Hypothalamus (tissue), 51 donors: ENCODE results near the gene TRIM56.
"Not testable (repeated sequence)": the region's sequence is repeated elsewhere in the genome, so short reads cannot be mapped to it uniquely, and the experiment has no call there.

Experiments used
- DNase-seq, 51 donors: peaks; one replicate each; lab custom pipeline; 2025; lab: John Stamatoyannopoulos, UW

Gene TRIM56

DNA sequence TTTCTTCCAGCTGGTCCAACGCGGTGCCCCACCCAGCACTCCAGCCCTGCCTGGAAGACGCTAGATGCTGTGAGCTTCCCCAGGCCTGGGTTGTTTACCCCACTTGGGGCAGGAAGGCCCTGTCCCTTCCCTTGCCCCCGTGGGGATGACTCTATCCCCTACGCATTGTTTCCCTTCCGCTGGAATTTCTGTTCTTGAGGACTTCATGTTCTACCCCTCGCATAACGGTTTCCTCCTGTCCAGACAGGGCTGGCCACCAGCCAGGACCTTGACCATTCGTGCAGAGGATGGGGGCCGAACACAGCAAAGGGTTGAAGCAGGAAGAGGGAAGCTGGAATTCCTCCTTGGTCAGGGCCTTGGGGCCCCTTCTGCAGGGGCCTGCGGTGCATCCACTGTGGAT lies 27.0 kb downstream of the TRIM56 start:
- DNase-seq: peak in 7 of 51 donors; percentile 5 to 11 (median 9)

DNA sequence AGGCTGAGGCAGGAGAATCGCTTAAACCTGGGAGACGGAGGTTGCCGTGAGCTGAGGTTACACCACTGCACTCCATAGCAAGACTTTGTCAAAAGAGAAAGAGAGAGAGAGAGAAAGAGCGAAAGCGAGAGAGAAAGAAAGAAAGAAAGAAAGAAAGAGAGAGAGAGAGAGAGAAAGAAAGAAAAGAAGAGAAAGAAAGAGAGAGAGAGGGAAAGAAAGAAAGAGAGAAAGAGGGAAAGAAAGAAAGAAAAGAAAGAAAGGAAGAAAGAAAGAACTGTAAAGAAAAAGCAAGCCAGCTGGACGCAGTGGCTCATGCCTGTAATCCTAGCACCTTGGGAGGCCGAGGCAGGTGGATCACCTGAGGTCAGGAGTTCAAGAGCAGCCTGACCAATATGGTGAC lies 27.9 kb downstream of the TRIM56 start:
- not testable (repeated sequence) for DNase-seq

DNA sequence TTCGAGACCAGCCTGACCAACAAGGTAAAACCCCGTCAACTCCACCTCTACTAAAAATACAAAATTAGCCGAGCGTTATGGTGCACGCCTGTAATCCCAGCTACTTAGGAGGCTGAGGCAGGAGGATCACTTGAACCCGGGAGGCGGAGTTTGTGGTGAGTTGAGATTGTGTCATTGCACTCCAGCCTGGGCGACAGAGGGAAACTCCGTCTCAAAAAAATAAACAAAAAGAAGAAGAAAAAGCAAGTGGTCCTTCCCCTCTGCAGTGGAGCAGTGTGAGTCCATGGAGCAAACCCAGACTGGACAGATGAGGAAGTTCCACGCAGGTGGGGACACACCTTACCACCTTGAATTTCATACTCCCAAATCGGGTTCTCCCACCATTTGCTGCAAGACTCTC lies 28.6 kb downstream of the TRIM56 start:
- no peak for DNase-seq

DNA sequence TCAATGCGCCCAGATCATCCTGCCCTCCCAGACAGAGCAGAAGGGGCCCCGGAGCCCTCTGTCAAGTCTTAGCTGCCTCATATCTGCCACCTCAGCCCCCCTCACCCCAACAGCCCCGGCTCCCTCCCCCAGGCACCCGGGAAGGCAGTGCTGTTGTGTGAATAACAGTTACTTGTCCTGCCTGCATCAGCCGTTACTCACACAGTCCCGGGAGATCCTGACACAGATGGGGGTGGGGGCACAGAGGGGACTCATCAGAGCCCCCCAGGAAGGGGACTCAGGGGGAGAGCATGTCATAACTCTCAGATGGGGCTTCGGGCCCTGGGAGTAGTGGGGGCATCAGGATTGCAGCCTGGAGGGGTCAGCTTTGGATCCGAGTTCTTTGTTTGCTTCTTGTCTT lies 29.2 kb downstream of the TRIM56 start:
- no peak for DNase-seq

DNA sequence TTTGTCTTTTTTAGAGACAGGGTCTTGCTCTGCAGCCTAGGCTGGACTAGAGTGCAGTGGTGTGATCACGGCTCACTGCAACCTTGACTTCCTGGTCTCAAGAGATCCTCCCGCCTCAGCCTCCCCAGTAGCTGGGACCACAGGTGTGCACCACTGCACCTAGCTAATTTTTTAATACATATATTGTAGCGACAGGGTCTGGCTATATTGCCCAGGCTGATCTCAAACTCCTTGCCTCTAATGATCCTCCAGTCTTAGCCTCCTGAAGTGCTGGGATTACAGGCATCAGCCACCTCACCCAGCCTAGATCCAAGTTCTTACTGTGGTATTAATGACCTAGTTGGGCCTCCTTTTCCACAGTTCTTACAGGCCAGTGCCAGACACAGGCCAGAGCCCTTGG lies 29.9 kb downstream of the TRIM56 start:
- DNase-seq: no peak

DNA sequence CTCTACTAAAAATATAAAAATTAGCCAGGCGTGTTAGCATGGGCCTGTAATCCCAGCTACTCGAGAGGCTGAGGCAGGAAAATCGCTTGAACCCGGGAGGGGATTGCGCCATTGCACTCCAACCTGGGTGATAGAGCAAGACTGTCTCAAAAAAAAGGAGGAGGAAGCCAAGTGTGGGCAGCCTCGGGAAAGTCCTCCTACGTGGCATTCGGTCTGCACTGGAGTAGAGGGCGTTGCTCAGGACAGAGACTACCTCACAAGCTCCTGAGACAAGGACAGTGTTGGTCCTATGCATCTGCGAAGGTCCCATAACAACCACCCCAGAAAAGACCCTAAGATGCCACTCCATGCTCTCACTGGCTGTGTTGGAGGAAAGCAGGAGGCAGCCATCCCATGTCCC lies 31.6 kb downstream of the TRIM56 start:
- no peak for DNase-seq

DNA sequence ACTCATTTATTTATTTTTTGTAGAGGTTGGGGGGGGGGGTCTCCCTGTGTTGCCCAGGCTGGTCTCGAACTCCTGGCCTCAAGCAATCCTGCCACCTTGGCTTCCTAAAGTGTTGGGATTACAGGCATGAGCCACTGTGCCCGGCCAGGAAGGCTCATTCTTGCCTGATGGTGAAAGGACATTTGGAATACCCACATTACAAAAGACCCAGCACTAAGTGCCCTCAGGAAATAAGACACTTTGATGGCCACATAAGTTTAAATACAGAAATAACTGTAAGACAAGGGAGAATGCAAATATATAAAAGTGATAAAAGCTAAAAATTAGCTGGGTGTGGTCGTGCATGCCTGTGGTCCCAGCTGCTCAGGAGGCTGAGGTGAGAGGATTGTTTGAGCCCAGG lies 33.6 kb downstream of the TRIM56 start:
- no peak for DNase-seq

DNA sequence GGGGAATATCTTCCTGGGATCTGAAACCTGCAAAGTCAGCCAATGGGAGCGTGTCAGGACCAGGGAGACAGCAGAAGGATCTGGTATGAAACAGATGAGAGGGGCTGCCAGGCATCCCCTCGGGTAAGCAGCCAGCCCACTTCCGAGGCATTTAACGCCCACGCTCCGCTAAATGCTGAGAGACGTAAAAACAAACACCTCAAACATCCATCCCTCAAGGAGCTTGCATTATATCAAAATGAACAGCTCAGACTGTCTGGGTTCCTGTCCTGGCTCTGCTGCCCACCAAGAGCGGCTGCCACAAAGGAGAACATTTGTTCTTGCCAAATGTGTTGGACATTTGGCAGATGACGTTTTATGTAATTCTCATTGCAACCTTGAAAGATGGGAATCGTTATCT lies 34.6 kb downstream of the TRIM56 start:
- DNase-seq: peak in 1 of 51 donors; percentile 11

DNA sequence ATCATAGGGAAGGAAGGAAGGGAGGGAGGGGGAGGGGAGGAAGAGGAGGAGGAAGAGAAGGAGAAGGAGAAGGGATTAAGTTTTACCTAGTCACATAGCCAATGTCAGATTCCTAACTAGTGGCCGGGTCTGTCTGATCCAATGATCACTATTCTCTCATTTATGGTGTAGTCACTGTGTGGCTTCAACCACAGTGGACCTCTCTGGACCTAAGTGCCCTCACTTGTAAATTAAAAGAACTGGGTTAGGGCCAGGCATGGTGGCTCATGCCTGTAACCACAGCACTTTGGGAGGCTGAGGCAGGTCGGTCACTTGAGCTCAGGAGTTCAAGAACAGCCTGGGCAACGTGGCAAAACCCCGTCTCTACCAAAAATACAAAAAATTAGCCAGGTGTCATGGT lies 35.0 kb downstream of the TRIM56 start:
- DNase-seq: no peak

DNA sequence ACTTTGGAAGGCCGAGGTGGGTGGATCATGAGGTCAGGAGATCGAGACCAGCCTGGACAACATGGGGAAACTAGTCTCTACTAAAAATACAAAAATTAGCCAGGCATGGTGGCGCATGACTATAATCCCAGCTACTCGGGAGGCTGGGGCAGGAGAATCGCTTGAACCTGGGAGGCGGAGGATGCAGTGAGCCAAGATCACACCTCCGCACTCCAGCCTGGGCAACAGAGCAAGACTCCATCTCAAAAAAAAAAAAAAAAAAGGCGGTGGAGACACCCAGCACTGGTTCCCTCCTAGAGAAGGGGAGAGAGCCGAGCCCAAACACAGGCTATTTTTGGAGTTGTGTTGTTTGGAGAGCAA lies 36.3 kb downstream of the TRIM56 start:
- DNase-seq: not testable (repeated sequence)

DNA sequence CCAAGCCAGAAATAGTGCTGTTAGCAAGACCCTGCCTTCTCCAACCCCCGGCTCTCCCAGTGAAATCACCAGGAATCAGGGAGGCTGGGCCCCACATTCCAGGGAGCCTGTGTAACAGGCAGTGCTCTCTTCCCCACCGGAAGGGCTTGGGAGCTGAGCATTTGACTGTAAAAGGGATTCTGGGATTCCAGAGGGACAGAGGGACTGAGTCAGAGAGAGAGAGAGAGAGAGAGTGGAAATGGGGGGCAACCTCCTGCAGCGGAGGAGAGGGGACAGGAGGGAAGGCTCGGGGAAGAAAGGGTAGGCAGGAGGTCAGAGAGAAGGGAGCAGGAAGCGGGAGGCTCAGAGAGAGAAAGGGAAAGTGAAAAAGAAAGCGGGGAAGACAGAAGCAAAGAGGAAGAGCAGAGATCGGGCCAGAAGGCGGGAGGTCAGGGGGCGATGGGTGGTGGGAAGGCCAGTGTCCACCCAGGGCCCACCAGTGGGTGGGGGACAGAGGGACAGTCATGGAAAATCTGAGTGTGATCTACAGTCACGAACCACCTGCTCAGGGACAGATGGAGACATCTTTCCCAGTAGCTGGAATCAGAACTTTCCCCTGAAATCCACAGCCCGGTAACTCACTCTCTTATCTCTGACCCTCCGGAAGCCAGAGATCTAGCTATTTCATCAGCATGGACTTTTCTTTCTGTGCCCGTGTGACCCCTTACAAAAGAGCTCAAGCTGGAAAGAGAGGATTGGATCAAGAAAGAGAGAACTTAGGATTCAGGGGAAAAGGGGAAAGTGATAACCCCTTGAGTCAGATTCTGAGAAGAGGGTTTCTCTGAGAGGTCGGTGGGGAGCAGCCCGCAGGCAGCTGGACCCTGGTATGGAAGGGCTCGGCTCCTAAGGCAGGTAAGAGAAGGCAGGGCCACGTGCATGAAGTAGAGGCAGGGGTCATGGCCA lies 37.0 kb downstream of the TRIM56 start:
- peak in 2 of 51 donors; percentile 11 to 28 for DNase-seq

DNA sequence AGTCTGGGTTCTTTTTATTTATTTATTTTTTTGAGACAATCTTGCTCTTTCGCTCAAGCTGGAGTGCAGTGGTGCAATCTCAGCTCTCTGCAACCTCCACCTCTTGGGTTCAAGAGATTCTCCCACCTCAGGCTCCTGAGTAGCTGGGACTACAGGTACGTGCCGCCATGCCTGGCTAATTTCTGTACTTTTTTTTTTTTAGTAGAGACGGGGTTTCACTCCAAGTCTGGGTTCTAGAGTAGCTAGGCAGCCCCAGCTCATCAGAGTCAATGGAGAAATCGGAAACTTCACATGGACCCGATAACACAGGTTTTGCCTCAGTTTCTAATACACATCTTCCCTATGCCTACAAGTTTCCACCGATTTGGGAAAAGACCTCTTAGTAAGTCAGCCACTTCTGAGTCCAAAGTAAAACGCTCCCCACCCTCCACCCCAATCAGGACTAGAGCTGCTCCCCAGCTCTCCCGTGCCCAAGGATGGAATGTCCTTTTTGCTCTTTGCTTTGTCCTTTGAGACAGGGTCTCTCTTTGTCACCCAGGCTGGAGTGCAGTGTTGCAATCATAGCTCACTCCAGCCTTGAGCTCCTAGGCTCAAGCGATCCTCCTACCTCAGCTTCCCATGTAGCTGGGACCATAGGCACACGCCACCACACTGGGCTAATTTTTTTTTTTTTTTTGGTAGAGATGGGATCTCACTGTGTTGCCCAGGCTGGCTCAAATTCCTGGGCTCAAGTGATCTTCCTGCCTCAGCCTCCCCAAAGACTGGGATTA lies 37.8 kb downstream of the TRIM56 start:
- DNase-seq: no peak

DNA sequence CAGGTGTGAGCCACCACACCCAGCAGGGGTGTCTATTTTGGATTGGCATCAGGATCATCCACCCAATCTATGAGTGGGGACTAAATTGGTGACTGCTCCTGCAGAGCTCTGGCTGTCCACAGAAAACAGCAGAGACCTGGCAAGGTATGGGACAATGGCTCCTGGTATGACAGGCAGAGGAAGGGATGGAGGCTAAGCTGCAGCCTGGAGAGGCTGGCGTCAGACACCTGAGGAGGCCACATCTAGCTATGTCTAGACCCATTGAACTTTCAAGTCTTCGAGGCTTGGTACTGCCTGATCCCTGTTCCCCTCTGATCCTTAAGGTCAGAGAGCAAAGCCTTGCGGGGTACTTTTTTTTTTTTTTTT lies 38.4 kb downstream of the TRIM56 start:
- DNase-seq: no peak

DNA sequence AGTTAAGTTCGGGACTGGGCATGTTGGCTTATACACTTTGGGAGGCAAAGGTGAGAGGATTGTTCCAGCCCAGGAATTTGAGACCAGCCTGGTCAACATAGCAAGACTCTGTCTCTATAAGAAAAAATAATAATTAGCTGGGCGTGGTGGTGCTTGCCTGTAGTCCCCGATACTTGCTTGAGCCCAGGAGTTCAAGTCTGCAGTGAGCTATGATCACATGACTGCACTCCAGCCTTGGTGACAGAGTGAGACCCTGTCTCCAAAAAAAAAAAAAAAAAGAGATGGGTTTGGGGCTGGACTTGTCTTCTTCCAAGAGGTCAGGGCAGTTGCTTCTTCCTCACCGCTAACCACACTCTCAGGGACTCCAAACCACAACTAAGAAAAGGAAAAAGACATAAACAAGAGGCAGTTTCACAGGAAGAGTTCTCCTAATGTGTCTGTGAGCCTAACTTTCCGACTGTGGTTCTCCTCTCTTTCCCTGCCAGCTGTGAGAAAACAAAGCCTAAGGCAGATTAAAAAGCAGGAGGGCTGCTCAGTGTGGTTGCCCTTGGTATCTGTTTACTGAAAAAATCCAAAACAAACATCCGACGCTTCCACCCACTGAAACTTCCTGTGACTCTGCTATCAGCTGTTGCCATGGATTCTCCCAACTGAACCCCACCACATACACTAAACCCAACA lies 39.2 kb downstream of the TRIM56 start:
- DNase-seq: no peak

DNA sequence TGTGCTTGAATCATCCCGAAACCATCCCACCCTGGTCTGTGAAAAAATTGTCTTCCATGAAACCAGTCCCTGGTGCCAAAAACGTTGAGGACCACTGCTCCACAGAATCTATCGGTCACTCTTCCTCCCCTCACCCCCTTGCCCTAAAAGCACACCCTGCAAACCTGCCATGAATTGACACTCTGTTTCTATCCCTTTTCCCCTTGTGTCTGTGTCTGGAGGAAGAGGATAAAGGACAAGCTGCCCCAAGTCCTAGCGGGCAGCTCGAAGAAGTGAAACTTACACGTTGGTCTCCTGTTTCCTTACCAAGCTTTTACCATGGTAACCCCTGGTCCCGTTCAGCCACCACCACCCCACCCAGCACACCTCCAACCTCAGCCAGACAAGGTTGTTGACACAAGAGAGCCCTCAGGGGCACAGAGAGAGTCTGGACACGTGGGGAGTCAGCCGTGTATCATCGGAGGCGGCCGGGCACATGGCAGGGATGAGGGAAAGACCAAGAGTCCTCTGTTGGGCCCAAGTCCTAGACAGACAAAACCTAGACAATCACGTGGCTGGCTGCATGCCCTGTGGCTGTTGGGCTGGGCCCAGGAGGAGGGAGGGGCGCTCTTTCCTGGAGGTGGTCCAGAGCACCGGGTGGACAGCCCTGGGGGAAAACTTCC lies 40.8 kb downstream of the TRIM56 start:
- peak in 18 of 51 donors; percentile 1 to 37 (median 16) for DNase-seq

DNA sequence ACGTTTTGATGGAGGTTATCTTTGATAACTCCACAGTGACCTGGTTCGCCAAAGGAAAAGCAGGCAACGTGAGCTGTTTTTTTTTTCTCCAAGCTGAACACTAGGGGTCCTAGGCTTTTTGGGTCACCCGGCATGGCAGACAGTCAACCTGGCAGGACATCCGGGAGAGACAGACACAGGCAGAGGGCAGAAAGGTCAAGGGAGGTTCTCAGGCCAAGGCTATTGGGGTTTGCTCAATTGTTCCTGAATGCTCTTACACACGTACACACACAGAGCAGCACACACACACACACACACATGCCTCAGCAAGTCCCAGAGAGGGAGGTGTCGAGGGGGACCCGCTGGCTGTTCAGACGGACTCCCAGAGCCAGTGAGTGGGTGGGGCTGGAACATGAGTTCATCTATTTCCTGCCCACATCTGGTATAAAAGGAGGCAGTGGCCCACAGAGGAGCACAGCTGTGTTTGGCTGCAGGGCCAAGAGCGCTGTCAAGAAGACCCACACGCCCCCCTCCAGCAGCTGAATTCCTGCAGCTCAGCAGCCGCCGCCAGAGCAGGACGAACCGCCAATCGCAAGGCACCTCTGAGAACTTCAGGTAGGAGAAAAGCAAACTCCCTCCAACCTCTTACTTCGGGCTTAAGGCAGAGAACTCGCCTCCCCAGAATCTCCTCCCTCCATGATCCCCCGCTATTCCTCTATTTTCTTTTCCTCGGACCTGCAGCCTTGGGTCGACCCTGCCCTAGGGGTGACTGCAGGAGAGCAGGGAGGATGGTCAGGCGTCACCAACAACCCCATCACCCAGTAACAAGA lies 41.6 kb downstream of the TRIM56 start, which contains the start of gene SERPINE1:
TSS of gene SERPINE1 (plus strand) at position 454 of the 809 bp plus-strand sequence. CDS start 1,290 bp downstream, outside the sequence.
- peak in 18 of 51 donors; percentile 3 to 38 (median 18) for DNase-seq

DNA sequence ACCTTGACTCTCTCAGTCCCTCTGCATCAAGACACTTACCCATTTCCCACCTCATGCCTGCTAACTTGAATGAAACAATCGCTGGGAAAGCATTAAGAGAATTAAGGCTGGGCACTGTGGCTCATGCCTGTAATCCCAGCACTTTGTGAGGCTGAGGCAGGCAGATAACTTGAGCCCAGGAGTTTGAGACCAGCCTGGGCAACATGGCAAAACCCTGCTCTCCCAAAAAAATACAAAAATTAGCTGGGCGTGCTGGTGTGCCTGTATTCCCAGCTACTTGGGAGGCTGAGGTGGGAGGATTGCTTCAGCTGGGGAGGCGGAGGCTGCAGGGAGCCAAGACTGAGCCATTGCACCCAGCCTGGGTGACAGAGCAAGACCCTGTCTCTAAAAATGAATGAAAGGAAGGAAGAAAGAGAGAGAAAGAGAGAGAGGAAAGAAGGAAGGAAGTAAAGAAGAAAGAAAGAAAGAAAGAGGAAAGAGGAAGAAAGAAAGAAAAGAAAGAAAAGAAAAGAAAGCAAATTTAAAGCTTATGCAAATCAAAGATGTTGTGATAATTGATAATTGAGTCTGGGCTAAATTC lies 42.3 kb downstream of the TRIM56 start:
- no peak for DNase-seq

DNA sequence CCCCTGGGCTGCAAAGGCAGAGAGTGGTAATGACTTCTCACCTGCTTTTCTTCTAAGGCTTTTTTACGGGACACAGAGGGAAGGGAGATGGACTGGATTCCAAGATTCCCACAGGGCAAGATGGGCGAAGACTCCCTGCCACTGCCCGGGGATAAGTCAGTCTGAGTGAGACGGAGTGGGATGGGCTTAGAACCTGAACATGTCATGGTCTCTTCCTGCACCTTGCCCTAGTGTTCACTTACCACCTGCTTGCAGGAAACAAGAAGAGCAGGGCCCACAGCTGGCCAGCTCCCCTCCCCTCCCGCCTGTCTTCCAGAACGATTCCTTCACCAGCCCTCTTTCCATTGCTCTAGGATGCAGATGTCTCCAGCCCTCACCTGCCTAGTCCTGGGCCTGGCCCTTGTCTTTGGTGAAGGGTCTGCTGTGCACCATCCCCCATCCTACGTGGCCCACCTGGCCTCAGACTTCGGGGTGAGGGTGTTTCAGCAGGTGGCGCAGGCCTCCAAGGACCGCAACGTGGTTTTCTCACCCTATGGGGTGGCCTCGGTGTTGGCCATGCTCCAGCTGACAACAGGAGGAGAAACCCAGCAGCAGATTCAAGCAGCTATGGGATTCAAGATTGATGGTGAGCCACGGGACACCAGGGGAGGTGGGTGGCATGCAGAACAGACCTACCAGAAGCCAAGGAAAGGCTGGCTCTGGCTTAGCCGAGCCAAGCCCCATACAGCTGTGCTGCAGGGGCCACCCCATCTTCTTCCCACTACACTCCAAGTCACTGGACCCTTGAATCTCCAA lies 43.0 kb downstream of the TRIM56 start:
- no peak for DNase-seq
